KMS-11 (cell line): ENCODE results near the gene CSRP1.
"Not testable (repeated sequence)": the region's sequence is repeated elsewhere in the genome, so short reads cannot be mapped to it uniquely, and the experiment has no call there.

Source experiments
- H2AFZ ChIP-seq: fragments of 200-600 bp; sonication (generic); 2 replicates; pipeline ENCODE4 v1.6.1; 2016; ENCODE audit warnings: antibody characterized with exemption, mixed run types, low read depth
- H3K27ac ChIP-seq: fragments of 200-600 bp; sonication (generic); 2 replicates; pipeline ENCODE4 v1.6.1; 2016; ENCODE audit warnings: mild to moderate bottlenecking, mixed run types
- H3K27me3 ChIP-seq: fragments of 200-600 bp; sonication (generic); 2 replicates; pipeline ENCODE4 v1.6.1; 2017; ENCODE audit warnings: mild to moderate bottlenecking, low read depth, mixed run types, moderate library complexity; ENCODE audit not compliant: insufficient read depth
- H3K36me3 ChIP-seq: fragments of 200-600 bp; sonication (generic); 2 replicates; pipeline ENCODE4 v1.6.1; 2017; ENCODE audit warnings: mild to moderate bottlenecking, mixed run types; ENCODE audit not compliant: insufficient read depth
- H3K4me1 ChIP-seq: fragments of 200-600 bp; sonication (generic); 2 replicates; pipeline ENCODE4 v1.6.1; 2016; ENCODE audit warnings: mild to moderate bottlenecking, low read depth, mixed run types; ENCODE audit not compliant: poor library complexity, severe bottlenecking
- H3K4me2 ChIP-seq: fragments of 200-600 bp; sonication (generic); 2 replicates; pipeline ENCODE4 v1.7.0; 2016; ENCODE audit warnings: mild to moderate bottlenecking, mixed run types
- H3K4me3 ChIP-seq: fragments of 200-600 bp; sonication (generic); IDR thresholded peaks from 2 replicates; pipeline ENCODE4 v1.6.1; 2017; ENCODE audit warnings: low read depth, low read length, mixed read lengths; ENCODE audit not compliant: insufficient read depth
- H3K79me2 ChIP-seq: fragments of 200-600 bp; sonication (generic); 2 replicates; pipeline ENCODE4 v1.6.1; 2016; ENCODE audit warnings: low read depth, mixed run types; ENCODE audit not compliant: insufficient read depth
- H3K9ac ChIP-seq: fragments of 200-600 bp; sonication (generic); 2 replicates; pipeline ENCODE4 v1.6.1; 2016; ENCODE audit warnings: mild to moderate bottlenecking, mixed run types
- H4K20me1 ChIP-seq: fragments of 200-600 bp; sonication (generic); 2 replicates; pipeline ENCODE4 v1.6.1; 2016; ENCODE audit warnings: mild to moderate bottlenecking, mixed run types; ENCODE audit not compliant: insufficient read depth
- CTCF ChIP-seq: fragments of 200-600 bp; sonication (generic); conservative IDR thresholded peaks from 2 replicates; pipeline ENCODE4 v1.6.1; 2017; ENCODE audit warnings: low read depth, mild to moderate bottlenecking, antibody characterized with exemption, low read length, moderate library complexity, mixed read lengths

The CSRP1 gene

GRCh38 chr1:201476670-201477344 lies 30.1 kb downstream of the CSRP1 start:
- no peak for TF ChIP-seq CTCF
- no peak overlapping the region for H3K27ac ChIP-seq
- H3K4me2 ChIP-seq: no peak overlapping the region
- H3K79me2 ChIP-seq: no peaks in the 10 kb centered on the region
- peaks cover 5% of the 10 kb centered on the region for H3K27me3 ChIP-seq
- H3K9ac ChIP-seq: no peak overlapping the region
- no peak overlapping the region for H3K4me3 ChIP-seq
- no peaks in the 10 kb centered on the region for H3K36me3 ChIP-seq
- no peak overlapping the region for H2AFZ ChIP-seq
- H4K20me1 ChIP-seq: no peaks in the 10 kb centered on the region
- H3K4me1 ChIP-seq: peaks cover 20% of the 10 kb centered on the region

GRCh38 chr1:201475915-201476669 lies 30.8 kb downstream of the CSRP1 start:
- Histone ChIP-seq H3K4me3 (no peak overlapping the region), H3K4me1 (peaks cover 13% of the 10 kb centered on the region), H3K9ac (no peak overlapping the region), H3K36me3 (no peaks in the 10 kb centered on the region), H2AFZ (no peak overlapping the region), H3K27me3 (peaks cover 3% of the 10 kb centered on the region; the same call in 1 of the 2 replicates), H3K79me2 (no peaks in the 10 kb centered on the region), H3K4me2 (no peak overlapping the region), H3K27ac (no peak overlapping the region), H4K20me1 (no peaks in the 10 kb centered on the region)
- TF ChIP-seq CTCF: no peak

- H2AFZ ChIP-seq: no peak overlapping the region
- no peak for TF ChIP-seq CTCF
- H3K27ac ChIP-seq: no peak overlapping the region
Observed at GRCh38 chr1:201475130-201475529, 31.8 kb downstream of the CSRP1 start.

GRCh38 chr1:201473296-201473695 lies 33.6 kb downstream of the CSRP1 start:
- Histone ChIP-seq H2AFZ (no peak overlapping the region), H4K20me1 (no peaks in the 10 kb centered on the region), H3K27me3 (peaks cover 11% of the 10 kb centered on the region; the same call in 1 of the 2 replicates), H3K27ac (no peak overlapping the region), H3K4me2 (no peak overlapping the region), H3K36me3 (no peaks in the 10 kb centered on the region), H3K4me1 (peaks cover 4% of the 10 kb centered on the region), H3K9ac (no peak overlapping the region), H3K79me2 (no peaks in the 10 kb centered on the region), H3K4me3 (no peak overlapping the region)
- no peak for TF ChIP-seq CTCF

More at GRCh38 chr1:201475130-201475529, 31.8 kb downstream of the CSRP1 start:
- Histone ChIP-seq H3K36me3 (no peaks in the 10 kb centered on the region), H3K4me1 (peaks cover 8% of the 10 kb centered on the region), H3K27me3 (peaks cover 9% of the 10 kb centered on the region; the same call in 1 of the 2 replicates), H3K4me3 (no peak overlapping the region), H3K4me2 (no peak overlapping the region), H3K9ac (no peak overlapping the region), H4K20me1 (no peaks in the 10 kb centered on the region), H3K79me2 (no peaks in the 10 kb centered on the region)

- H3K36me3 ChIP-seq, H3K27ac ChIP-seq, H3K4me3 ChIP-seq, H3K79me2 ChIP-seq, H3K9ac ChIP-seq, H2AFZ ChIP-seq, H3K4me1 ChIP-seq, H3K4me2 ChIP-seq, H4K20me1 ChIP-seq: not testable (repeated sequence)
- H3K27me3 ChIP-seq: peaks cover 11% of the 10 kb centered on the region; the same call in 1 of the 2 replicates
Observed at GRCh38 chr1:201472321-201472720, 34.6 kb downstream of the CSRP1 start.
